Effector CD8-positive, alpha-beta T cell (primary cell): ENCODE results near the gene RNF40.
A peak's percentile ranks its signal among the peaks of the same experiment; 100 is the strongest.

ENCODE experiments used
- DNase-seq: peaks from one replicate; lab custom pipeline; 2025; lab: John Stamatoyannopoulos, UW

RNF40 gene

DNA sequence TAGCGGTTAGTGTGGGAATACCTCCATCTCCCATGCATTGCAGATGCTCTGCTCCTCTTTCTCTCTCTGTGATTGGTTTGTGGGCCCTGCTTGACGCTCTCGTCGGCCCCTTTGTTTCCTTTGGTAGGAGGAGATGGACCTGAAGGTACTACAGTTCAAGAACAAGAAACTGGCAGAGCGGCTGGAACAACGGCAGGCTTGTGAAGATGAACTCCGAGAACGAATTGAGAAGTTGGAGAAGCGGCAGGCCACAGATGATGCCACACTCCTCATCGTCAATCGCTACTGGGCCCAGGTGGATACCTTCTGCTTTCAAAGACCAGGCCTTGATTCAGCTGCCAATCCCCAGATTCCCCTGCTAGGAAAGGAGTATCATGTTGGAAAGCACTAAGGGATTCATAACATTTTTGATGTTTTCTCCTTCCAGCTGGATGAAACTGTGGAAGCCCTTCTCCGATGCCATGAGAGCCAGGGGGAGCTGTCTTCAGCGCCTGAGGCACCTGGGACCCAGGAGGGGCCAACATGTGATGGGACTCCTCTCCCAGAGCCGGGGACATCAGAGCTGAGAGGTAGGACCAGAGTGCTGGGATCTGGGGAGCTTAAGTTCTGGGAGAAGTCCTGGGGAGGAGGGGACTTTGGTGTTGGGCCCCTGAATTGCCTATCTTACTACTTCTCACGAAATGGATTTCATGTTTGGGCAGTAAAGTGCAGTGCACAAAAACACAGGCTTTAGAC, 1.0 kb downstream of the RNF40 start:
- DNase-seq: no peak

DNA sequence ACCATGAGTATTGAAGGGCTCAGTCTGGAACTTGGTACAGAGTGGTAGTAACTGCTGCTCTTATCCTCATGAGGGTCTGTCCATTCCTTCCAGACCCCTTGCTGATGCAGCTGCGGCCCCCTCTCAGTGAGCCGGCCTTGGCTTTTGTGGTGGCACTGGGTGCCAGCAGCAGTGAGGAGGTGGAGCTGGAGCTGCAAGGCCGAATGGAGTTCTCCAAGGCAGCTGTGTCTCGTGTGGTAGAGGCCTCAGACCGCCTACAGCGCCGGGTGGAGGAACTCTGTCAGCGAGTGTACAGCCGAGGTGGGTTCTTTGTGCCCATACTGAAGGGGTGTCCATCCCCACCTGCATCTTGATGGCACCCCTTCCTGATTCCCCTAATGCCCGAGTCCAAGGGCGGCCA, 2.0 kb downstream of the RNF40 start:
- DNase-seq: no peak

DNA sequence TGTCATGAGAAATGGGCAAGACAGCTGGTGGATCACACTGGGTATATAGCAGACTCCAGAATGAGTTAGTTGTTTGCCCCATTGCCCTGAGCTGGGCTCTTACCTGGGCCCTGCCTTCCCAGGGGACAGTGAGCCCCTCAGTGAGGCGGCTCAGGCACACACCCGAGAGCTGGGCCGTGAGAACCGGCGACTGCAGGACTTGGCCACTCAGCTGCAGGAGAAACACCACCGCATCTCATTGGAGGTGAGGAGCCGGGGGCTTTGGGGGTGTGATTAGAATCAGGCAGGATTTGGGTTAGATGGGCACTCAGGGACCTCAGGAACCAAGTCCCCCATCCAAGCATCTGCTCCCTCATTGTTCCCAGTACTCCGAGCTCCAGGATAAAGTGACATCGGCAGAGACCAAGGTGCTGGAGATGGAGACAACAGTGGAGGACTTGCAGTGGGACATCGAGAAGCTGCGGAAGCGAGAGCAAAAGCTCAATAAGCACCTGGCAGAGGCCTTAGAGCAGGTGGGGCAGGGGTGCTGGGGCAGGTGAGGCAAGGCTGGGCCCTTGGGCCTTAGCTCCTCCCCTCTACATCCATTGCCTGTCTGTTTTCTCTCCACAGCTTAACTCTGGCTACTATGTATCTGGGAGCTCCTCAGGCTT, 2.8 kb downstream of the RNF40 start:
- DNase-seq: no peak

DNA sequence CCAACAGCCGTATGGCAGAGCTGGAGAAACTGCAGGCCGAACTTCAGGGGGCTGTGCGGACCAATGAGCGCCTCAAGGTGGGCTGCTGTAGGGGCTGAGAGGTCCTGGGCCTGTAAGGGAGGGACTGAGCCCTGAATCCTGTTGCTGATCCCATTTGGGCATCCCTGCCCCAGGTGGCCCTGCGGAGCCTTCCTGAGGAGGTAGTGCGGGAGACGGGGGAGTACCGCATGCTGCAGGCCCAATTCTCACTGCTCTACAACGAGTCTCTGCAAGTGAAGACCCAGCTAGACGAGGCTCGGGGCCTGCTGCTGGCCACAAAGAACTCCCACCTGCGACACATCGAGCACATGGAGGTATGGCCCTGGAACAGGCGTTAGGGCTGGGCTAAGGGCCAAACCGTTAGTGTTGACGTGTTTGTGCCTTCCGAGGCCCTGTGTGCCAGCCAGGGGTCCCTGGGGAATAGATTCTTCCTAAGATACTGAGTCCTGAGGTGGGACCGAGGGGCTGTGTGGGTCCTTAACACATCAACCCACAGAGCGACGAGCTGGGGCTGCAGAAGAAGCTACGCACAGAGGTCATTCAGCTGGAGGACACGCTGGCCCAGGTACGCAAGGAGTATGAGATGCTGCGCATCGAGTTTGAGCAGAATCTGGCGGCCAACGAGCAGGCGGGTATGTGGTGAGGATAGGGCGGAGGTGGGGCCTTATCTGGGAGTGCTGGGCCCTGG, 4.2 kb downstream of the RNF40 start:
- no peak for DNase-seq

DNA sequence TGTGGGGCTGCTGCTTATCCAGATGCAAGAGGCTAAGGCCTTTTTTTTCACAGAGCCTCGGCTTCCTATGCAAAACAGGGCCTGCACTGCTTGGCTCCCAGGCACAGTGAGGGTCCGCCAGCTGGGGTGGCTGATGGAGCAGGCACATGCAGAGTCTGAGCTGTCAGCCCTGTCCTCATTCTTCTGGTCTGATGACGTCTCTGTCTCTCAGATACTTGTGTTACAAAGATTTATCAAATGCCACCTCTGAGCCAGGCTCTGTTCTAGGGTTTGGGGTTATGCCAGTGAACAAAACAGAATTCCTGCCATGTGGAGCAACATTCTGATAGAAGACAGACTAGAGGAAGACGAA, 4.8 kb downstream of the RNF40 start:
- no peak for DNase-seq

DNA sequence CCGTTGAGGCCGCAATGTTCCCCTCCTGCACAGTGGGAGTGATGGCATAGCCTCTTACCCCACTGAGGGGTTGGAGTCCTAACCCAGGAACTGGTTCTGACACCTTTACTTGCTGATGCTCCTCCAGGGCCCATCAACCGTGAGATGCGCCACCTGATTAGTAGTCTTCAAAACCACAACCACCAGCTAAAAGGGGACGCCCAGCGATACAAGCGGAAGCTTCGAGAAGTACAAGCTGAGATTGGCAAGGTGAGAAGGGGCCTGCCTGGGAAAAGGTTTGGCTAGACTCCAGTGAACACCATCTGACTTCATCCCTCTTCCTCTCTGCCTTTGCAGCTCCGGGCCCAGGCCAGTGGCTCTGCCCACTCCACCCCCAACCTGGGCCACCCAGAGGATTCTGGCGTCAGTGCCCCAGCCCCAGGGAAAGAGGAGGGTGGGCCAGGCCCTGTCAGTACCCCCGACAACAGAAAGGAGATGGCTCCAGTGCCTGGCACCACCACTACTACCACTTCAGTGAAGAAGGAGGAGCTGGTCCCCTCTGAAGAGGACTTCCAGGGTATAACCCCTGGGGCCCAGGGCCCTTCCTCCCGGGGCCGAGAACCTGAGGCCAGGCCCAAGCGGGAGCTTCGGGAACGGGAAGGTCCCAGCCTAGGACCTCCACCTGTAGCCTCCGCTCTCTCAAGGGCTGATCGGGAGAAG, 5.8 kb downstream of the RNF40 start:
- DNase-seq: no peak

DNA sequence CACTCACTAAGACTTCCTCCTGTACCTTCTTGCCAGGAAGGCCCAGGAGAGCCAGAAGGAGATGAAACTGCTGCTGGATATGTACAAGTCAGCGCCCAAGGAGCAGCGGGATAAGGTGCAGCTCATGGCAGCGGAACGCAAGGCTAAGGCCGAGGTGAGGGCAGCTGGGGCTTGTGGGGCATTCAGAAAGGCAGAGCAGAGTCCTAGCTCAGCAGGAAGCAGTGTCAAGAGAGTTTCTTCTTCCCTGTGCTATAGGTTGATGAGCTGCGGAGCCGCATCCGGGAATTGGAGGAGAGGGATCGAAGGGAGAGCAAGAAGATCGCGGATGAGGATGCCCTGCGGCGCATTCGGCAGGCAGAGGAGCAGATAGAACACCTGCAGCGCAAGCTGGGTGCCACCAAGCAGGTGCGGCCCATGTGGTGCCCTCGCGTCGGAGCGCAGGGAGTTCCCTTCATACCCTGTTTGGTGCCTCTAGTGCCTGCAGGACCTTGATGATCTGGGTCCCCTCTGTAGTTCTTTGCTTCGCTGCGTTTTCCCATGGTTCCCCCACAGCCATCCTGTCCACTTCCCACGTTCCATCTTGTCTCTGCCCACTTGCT, 6.6 kb downstream of the RNF40 start:
- DNase-seq: no peak

DNA sequence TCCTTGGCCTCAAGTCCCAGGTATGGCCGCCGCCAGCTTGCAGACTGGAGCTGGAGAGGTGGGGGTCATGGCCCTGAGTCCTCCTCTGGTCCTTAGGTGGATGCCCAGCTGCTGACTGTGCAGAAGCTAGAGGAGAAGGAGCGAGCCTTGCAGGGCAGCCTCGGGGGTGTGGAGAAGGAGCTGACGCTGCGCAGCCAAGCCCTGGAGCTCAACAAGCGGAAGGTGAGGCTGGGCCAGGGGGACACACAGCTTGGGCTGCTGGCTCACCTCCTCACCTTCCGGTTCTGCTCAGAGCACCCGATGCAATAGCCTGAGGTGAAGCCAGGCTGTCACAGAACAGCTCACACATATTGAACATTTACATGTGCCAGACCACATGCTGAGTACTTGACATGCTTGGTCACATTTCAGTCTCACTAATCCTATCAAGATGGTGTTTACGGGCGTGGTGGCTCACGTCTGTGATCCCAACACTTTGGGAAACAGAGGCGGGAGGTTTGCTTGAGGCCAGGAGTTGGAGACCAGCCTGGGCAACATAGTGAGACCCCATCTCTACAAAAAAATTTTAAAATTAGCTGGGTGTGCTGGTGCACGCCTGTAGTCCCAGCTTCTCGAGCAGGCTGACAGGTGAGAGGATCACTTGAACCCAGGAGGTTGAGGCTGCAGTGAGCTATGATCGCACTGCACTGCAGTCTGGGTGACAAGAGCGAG, 7.4 kb downstream of the RNF40 start:
- no peak for DNase-seq

DNA sequence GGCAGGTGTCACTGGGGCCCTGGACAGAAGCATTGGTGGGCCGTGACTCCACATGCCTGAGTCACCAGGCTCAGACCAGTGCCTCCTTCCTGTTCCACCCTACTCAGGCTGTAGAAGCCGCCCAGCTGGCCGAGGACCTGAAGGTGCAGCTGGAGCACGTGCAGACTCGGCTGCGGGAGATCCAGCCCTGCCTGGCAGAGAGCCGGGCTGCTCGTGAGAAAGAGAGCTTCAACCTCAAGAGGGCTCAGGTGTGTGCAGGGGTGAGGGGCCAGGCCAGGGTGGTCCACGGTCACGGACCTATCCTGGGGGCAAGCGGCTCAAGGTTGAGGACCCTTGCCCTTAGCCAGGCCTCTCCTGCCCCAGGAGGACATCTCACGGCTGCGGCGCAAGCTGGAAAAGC, 9.6 kb downstream of the RNF40 start:
- no peak for DNase-seq

DNA sequence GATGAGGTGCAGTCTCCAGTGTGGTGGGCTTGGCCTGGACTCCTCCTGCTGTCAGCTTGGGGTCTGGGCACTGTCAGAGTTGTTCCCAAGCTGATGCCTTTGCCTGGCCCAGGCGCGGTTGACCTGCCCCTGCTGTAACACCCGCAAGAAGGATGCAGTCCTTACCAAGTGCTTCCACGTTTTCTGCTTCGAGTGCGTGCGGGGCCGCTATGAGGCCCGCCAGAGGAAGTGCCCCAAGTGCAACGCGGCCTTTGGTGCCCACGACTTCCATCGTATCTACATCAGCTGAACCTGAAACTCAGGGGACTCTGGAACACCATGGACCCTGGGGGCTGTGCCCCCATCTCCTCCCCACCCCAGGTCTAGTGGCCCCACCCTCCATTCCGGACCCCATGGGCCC, 11.7 kb downstream of the RNF40 start:
- DNase-seq: no peak

DNA sequence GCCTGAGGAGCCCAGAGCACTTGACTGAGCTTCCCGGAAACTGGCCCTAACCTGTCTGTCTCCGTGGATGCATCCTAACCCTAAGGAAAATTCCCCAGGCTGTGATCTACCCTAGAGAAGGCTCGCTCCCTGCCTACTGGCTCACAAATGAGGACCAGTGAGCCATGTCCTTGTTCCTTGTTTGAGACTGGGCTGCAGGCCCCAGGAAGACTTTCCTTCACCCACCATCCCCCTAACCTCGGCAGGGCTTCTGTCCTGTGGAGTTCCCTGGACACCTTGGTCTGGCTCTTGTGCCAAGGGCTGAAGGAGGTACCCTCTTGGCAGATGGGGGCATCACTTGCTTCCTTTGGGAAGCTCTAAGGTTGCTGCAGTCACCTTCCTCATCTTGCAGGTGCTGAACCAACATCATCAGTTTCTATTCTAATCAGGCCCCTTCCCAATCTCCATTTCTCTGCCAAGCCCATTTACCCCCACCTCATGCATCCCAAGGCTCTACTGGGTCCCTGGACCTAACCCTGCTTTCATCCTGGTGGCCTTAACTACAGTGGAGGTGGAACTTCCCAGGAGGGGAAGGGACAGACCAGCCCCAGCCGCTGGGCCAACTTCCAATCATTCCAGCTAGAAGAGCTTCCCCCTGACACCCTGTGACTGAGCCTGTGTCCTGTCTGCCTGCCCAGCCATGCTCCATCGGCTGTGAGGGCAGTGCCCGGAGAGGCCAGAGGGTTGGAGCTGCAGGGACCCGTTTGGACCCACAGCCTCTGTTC, 12.4 kb downstream of the RNF40 start:
- DNase-seq: no peak

DNA sequence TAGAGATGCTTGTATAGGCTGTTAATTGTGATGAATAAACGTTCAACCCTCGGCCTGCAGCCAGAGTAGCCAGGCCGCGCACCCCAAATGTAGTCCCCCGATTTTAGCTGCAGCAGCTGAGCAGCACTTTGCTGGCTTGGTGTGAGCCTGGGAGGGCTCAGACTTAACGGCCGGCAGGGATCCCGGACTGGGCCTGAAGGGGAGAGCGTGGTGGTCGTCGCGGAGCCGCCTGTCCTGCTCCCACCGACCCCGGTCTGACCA, 12.9 kb downstream of the RNF40 start:
- no peak for DNase-seq

DNA sequence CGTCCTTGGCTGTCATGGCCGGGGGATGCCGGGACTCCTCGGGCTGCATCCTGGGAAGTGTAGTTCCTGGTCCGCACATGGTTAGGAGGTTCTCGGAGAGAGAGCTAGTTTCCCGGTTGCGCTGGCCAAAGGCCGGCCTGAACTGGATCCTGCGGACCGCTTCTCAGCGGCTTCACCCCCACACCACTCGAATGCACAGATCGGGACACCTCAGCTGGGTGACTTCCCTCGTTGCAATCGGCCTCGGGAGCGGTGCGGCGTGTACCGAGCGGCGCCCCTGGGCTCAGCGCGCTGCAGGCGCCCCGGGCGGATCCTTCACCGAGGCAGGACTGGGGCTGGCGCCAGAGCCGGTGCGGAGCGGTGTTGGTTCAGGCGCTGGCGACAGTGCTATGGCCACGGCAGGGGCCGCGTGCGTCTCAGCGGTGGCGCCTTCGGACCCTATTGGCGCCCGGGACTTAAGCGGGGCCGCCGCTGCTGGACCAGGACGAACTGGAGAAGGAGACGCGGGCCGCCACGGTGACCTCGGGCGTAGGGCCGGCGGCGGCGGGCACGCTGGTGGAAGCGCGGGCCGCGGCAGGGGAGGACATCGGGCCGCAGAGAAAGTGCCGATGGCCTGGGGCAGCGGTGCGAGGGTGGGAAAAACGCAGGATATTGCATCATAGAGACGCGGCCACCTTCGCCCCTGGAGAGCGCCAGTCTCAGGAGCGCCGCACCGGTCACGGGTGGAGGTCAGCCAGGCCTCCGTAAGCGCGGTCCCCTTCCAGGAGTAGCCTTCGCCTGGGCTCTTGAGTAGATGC, 13.5 kb downstream of the RNF40 start:
- DNase-seq: peak; percentile 16

DNA sequence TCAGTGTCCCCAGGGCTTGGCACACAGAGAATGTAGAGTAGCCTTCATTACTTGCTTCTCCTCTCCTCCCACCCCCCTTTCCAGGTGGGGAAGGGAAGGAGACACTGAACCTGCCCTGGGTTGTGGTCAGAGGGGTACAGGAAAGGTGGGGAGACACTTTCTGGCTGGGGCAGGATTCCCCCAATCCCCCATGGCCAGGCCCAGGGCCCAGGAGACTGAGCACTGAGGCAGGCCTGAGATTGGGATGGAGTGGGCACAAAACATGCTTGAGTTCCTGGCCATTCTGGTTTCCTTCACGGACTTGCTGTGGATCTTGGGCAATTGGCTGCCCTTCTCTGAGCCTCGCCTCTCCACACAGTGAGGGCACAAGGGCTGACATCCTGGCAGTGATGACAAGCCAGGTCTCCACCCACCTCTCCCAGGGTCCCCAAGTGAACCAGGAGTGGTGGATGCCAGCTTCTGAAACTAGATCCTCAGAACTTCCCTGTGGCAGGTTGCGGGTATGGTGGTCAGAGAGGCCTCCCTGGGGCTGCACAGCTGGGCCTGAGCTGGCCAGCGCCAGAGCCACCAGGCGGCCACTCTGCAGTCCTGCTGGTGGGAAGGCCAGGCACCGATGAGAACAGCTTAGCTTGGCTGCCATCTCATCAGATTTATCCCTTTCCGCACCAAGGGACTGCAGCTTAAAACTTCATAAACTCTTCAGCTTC, 15.6 kb downstream of the RNF40 start:
- no peak for DNase-seq

DNA sequence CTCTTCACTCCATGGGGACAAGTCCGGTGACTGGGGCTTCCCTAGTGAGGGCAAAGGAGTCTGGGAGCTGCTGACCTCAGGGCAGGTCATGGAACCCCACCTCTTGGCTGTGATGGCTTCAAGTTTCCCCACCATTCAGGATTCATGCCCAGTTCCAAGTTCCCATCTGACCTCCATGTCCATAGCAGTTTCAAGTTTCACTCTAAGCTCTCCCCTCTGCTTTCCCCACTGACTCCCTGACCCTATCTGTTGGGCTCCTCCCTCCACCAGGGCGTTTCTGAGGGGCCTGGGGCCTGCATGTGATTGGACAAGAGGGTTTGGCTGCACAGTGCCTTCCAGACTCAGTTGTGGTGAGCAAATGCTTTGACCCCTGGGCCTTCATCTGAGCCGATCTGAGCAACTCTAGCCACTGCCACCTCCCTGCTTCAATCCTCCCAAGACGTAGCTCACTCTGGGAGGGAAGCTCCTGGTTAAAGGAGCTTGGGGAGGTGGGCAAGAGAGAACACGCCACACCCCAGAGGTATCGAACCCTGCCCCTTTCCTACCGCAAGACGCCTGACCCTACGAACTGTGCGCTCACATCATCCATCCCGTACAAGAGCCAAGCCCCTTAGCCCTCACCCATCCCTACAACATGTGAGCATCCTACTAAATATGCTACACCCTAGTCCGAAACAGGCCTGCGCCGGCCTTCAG, 16.6 kb downstream of the RNF40 start:
- DNase-seq: no peak

DNA sequence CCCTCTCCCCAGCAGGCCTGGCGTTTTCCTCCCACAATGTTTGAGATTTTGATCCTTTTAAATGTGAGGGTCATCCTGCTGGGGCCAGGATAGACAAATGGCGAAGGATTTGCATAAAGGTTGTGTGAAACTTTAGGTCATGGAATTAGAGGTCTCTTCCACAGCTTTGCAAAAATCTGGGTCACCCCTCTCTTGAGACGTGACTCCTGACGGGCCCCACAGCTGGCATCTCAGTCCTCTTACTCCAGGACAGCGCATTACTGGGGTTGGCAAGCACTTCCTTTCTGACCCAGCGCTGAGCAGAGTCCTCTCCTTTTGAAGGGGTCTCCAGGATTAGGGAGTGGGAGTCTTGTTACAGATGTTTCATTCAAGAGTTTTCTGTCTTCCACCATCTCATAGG, 17.5 kb downstream of the RNF40 start:
- DNase-seq: no peak

DNA sequence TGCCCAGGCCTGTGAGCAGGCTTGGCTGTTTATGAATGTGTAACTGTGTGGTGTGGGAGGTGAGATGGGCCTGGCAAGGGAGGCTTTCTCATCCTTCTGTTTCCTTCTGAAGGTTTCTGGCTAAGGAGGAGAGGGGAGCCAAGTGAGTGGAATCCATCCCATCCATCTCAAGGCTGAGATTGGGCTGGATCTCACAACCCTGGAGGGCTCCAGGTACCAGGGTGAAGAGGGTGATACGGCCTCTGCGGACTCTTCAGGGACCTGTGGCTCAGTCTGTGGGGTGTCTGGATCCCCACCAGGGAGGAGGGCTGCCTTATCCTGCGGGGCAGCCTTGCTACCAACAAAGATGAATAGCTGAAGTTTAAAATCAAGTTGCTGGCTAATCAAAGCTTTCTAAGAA, 17.9 kb downstream of the RNF40 start:
- no peak for DNase-seq

DNA sequence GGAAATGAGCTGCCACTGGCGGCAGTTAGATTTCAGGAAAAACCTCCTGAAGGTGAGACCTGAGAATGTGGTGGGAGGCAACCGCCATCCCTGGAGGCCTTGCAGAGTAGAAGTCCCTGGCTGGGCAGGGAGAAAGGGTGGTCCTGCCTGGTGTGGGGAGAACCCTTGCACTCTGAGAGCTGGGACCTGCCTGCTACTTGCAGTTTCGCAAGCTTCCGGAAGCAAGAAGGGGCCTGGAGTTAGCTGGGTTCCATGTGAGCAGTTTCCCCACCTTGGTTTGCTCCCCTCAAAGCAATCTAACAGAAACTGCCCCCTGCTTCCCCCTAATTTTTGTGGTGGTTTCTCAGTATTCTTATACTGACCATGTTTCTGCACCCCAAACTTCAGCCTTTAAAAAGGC, 18.4 kb downstream of the RNF40 start:
- no peak for DNase-seq
